Transverse colon (tissue), 3 donors: ENCODE measurements around the gene ZCWPW1.

ENCODE experiments used
- CTCF ChIP-seq, 5 experiments: fragments of 200-600 bp in 3 of 5; fragments of 450-650 bp in 2 of 5; sonication (generic) in 3 of 5; IDR thresholded peaks; 1 replicate in 2 of 5; 2 replicates in 3 of 5; pipeline ENCODE4 v1.5.1; 2016 to 2017; ENCODE audit warnings: antibody characterized with exemption in 5 of 5, inconsistent platforms in 3 of 5, mild to moderate bottlenecking in 2 of 5, moderate library complexity in 1 of 5
- EP300 ChIP-seq: sonication (generic); formaldehyde crosslinking; IDR thresholded peaks from one replicate; pipeline ENCODE4 v1.6.1; 2017; ENCODE audit warnings: antibody characterized with exemption, low read depth

- no peak for TF ChIP-seq CTCF (IDR thresholded peaks at IDR 0.05)
- no peak for TF ChIP-seq EP300
These were observed 3.5 kb upstream of the ZCWPW1 start for GRCh38 chr7:100432053-100432452.
